Fibroblast of the aortic adventitia (primary cell): ENCODE data around the gene PCYOX1L. TPM values are rescaled to one million over a fixed set of nuclear protein-coding genes. Genes with fewer than 3 reads are reported as not detected.

ENCODE experiments used
- DNase-seq: peaks from one replicate; pipeline ENCODE4 v3.0.0-alpha.2; 2010; ENCODE audit warnings: low read depth
- H3K4me3 ChIP-seq: 2 replicates; pipeline ENCODE4 v1.5.1; 2011; ENCODE audit warnings: low read depth, mild to moderate bottlenecking, control low read depth, low read length, moderate library complexity
- total RNA-seq: library from RNA; depleted of rRNA; stranded (reverse); fragments of >200 nt; gene quantifications from 2 replicates; pipeline ENCODE4 v1.2.3, GENCODE V29; 2012; ENCODE audit warnings: low replicate concordance
- TF ChIP-seq, protein P1 (sequence below): IDR thresholded peaks from 2 replicates; pipeline ENCODE4 v1.5.1; 2011; ENCODE audit warnings: mild to moderate bottlenecking, low read length, control low read depth, inconsistent platforms; ENCODE audit not compliant: insufficient read depth

Gene PCYOX1L
- total RNA-seq, 1 donor: 6.4 TPM

GRCh38 chr5:149414405-149415065, 56.7 kb downstream of the PCYOX1L start:
- TF ChIP-seq, protein P1, sequence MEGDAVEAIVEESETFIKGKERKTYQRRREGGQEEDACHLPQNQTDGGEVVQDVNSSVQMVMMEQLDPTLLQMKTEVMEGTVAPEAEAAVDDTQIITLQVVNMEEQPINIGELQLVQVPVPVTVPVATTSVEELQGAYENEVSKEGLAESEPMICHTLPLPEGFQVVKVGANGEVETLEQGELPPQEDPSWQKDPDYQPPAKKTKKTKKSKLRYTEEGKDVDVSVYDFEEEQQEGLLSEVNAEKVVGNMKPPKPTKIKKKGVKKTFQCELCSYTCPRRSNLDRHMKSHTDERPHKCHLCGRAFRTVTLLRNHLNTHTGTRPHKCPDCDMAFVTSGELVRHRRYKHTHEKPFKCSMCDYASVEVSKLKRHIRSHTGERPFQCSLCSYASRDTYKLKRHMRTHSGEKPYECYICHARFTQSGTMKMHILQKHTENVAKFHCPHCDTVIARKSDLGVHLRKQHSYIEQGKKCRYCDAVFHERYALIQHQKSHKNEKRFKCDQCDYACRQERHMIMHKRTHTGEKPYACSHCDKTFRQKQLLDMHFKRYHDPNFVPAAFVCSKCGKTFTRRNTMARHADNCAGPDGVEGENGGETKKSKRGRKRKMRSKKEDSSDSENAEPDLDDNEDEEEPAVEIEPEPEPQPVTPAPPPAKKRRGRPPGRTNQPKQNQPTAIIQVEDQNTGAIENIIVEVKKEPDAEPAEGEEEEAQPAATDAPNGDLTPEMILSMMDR: no peak
- DNase-seq: peak; percentile 75
- no peak overlapping the region for H3K4me3 ChIP-seq

DNA sequence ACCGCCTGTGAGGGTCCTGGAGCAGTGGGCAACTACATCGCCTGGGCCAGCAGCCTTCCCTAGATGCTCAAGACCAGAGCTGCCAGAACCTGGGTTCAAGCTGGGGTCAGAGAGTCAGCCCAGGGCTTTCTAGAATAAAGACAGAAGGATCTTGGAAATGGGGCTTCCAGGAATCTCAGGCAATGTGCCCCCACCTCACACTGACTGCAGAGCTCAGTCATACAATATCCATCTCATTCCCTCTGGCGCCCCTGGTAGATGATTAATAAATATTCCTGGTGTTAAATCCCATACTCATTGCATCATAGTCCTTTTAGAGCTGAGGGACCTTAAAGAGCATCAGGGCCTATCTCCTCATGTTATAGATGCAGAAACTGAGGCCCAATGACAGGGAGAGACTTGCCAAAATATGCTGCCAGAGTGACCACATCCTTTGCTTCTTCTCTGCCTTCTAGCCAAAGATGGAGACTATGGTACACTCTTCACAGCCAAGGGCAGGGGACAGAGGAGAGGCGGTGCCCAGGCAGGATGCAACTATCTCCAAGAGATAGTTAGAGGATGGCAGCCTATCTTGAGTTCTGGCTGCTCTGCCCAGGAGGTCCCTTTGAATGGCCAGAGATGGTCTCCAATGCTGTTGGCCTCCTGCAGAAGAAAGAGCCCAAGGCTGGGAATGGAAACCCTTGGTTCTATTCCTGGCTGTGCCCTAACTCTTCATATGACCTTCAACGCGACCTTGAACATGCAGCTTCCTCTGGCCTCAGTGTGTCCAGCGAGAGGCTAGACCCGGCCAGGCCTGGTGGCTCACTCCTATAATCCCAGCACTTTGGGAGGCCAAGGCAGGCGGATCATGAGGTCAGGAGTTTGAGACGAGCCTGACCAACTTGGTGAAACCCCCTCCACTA, 57.5 kb downstream of the PCYOX1L start:
- DNase-seq: no peak
- TF ChIP-seq, protein P1: no peak

DNA sequence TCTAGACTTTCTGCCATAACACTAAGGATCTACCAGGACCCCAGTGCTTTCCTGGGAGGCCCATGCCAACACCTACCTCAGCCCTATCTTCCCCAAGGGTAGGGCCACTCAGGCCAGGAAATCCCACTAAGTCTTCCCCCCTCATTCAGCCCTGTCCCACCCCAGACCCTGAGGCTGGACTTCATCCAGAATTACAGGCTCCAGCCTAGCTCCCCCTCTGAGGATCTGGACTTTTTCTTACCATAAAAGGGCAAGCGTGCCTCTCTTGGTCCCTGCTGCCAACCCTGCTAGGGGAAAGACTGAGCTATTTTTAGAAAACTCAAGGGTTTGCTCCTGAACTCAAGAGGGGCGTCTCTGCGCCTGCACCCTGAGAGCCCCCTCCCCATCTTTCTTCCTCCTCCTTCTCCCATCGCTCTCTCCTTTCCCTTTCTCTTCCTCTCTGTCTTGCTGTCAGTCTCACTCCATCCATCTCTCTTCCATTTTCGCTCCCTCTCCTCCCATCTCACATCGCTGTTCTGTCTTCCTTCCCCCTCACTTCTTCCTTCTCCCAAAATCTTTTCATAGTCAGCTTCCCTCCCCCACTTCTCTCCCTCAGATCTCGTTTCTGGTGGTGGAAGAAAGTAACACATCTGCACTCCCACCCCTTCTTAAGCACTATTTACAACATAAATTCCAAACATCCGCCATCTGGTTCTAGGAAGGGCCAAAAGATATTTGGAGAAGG, 59.3 kb downstream of the PCYOX1L start:
- no peak overlapping the region for H3K4me3 ChIP-seq
- TF ChIP-seq, protein P1: no peak
- DNase-seq: no peak

More for the DNA sequence above, 57.5 kb downstream of the PCYOX1L start:
- H3K4me3 ChIP-seq: no peak overlapping the region

GRCh38 chr5:149417711-149418368, 60.0 kb downstream of the PCYOX1L start:
- no peak overlapping the region for H3K4me3 ChIP-seq

GRCh38 chr5:149418910-149419531, 61.2 kb downstream of the PCYOX1L start:
- DNase-seq: no peak
- TF ChIP-seq, protein P1: no peak
- H3K4me3 ChIP-seq: no peak overlapping the region

More at GRCh38 chr5:149417711-149418368, 60.0 kb downstream of the PCYOX1L start:
- no peak for DNase-seq
- TF ChIP-seq, protein P1: no peak

Other genes starting within 250 kb of the PCYOX1L start
- 13.9 and 24.9 TPM in 2 replicates for gene ABLIM3, start 216.6 kb upstream of the PCYOX1L start, total RNA-seq
- 2.3 and 10.8 TPM in 2 replicates for gene AFAP1L1, start 86.2 kb upstream of the PCYOX1L start, total RNA-seq
- gene GRPEL2, start 12.5 kb upstream of the PCYOX1L start, total RNA-seq: 24.4 and 37.0 TPM in 2 replicates
- not detected in 2 replicates for gene IL17B, start 21.2 kb downstream of the PCYOX1L start, total RNA-seq
- gene CSNK1A1, start 193.4 kb downstream of the PCYOX1L start, total RNA-seq: 187 and 394 TPM in 2 replicates
- 2.6 and 2.7 TPM in 2 replicates for gene ARHGEF37, start 223.5 kb downstream of the PCYOX1L start, total RNA-seq